KMS-11 (cell line): ENCODE data around the gene DNAH10.

Experiments used
- H2AFZ ChIP-seq: fragments of 200-600 bp; sonication (generic); 2 replicates; pipeline ENCODE4 v1.6.1; 2016; ENCODE audit warnings: antibody characterized with exemption, mixed run types, low read depth
- H3K27ac ChIP-seq: fragments of 200-600 bp; sonication (generic); 2 replicates; pipeline ENCODE4 v1.6.1; 2016; ENCODE audit warnings: mild to moderate bottlenecking, mixed run types
- H3K27me3 ChIP-seq: fragments of 200-600 bp; sonication (generic); 2 replicates; pipeline ENCODE4 v1.6.1; 2017; ENCODE audit warnings: mild to moderate bottlenecking, low read depth, mixed run types, moderate library complexity; ENCODE audit not compliant: insufficient read depth
- H3K36me3 ChIP-seq: fragments of 200-600 bp; sonication (generic); 2 replicates; pipeline ENCODE4 v1.6.1; 2017; ENCODE audit warnings: mild to moderate bottlenecking, mixed run types; ENCODE audit not compliant: insufficient read depth
- H3K4me1 ChIP-seq: fragments of 200-600 bp; sonication (generic); 2 replicates; pipeline ENCODE4 v1.6.1; 2016; ENCODE audit warnings: mild to moderate bottlenecking, low read depth, mixed run types; ENCODE audit not compliant: poor library complexity, severe bottlenecking
- H3K4me2 ChIP-seq: fragments of 200-600 bp; sonication (generic); 2 replicates; pipeline ENCODE4 v1.7.0; 2016; ENCODE audit warnings: mild to moderate bottlenecking, mixed run types
- H3K4me3 ChIP-seq: fragments of 200-600 bp; sonication (generic); IDR thresholded peaks from 2 replicates; pipeline ENCODE4 v1.6.1; 2017; ENCODE audit warnings: low read depth, low read length, mixed read lengths; ENCODE audit not compliant: insufficient read depth
- H3K79me2 ChIP-seq: fragments of 200-600 bp; sonication (generic); 2 replicates; pipeline ENCODE4 v1.6.1; 2016; ENCODE audit warnings: low read depth, mixed run types; ENCODE audit not compliant: insufficient read depth
- H3K9ac ChIP-seq: fragments of 200-600 bp; sonication (generic); 2 replicates; pipeline ENCODE4 v1.6.1; 2016; ENCODE audit warnings: mild to moderate bottlenecking, mixed run types
- H4K20me1 ChIP-seq: fragments of 200-600 bp; sonication (generic); 2 replicates; pipeline ENCODE4 v1.6.1; 2016; ENCODE audit warnings: mild to moderate bottlenecking, mixed run types; ENCODE audit not compliant: insufficient read depth
- CTCF ChIP-seq: fragments of 200-600 bp; sonication (generic); conservative IDR thresholded peaks from 2 replicates; pipeline ENCODE4 v1.6.1; 2017; ENCODE audit warnings: low read depth, mild to moderate bottlenecking, antibody characterized with exemption, low read length, moderate library complexity, mixed read lengths

Gene DNAH10

DNA sequence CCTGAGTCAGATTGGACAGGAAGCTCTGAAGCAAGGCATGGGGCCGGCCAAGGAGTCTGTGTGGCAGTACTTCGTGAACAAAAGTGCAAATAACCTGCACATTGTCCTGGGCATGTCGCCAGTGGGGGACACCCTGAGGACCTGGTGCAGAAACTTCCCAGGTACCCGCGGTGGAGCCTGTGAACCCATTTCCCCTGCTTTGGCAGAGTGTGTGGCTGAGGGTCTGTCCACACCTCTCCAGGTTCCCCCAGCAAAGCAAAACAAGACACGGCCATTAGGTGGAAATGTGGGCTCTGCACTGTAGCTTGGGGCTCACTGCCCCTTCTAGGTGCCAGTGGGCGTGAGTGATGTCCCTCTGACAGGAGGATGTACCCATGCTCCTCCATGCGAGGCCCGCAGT lies 131.2 kb downstream of the DNAH10 start:
- no peak for TF ChIP-seq CTCF
- H3K36me3 ChIP-seq: no peaks in the 10 kb centered on the region
- no peaks in the 10 kb centered on the region for H3K27me3 ChIP-seq
- no peak overlapping the region for H3K27ac ChIP-seq
- no peak overlapping the region for H3K4me3 ChIP-seq
- H3K9ac ChIP-seq: no peak overlapping the region
- no peaks in the 10 kb centered on the region for H3K4me1 ChIP-seq
- no peak overlapping the region for H2AFZ ChIP-seq
- H3K4me2 ChIP-seq: no peak overlapping the region
- no peaks in the 10 kb centered on the region for H4K20me1 ChIP-seq
- H3K79me2 ChIP-seq: no peaks in the 10 kb centered on the region

- Histone ChIP-seq H3K4me2 (no peak overlapping the region), H3K36me3 (no peaks in the 10 kb centered on the region), H4K20me1 (no peaks in the 10 kb centered on the region), H3K4me1 (no peaks in the 10 kb centered on the region), H3K27ac (no peak overlapping the region), H3K4me3 (no peak overlapping the region), H3K9ac (no peak overlapping the region), H3K27me3 (no peaks in the 10 kb centered on the region), H3K79me2 (no peaks in the 10 kb centered on the region), H2AFZ (no peak overlapping the region)
- TF ChIP-seq CTCF: no peak
These were observed 132.8 kb downstream of the DNAH10 start for GRCh38 chr12:123894823-123895345.

- Histone ChIP-seq H3K27me3 (no peaks in the 10 kb centered on the region), H3K4me1 (no peaks in the 10 kb centered on the region), H2AFZ (no peak overlapping the region), H3K36me3 (no peaks in the 10 kb centered on the region), H3K4me3 (no peak overlapping the region), H3K4me2 (no peak overlapping the region), H3K9ac (no peak overlapping the region), H3K27ac (no peak overlapping the region), H4K20me1 (no peaks in the 10 kb centered on the region), H3K79me2 (no peaks in the 10 kb centered on the region)
- TF ChIP-seq CTCF: no peak
These were observed 133.3 kb downstream of the DNAH10 start for GRCh38 chr12:123895451-123895850.

DNA sequence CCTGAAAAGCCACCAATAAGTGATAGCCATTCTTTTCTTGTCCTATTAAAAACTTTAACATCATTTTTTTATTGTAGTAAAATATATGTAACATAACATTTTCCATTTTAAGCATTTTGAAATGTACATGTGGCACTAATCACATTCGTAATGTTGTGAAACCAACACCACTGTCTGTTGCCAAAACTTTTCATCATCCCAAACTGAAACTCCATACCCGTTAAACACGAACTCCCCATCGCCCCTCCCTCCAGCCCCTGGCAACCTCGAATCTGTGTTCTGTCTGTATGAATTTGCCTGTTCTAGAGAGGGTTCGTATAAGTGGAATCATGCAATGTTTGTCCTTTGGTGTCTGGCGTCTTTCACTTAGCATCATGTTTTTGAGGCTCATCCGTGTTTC lies 134.7 kb downstream of the DNAH10 start:
- H3K27ac ChIP-seq: no peak overlapping the region
- H2AFZ ChIP-seq: no peak overlapping the region
- H3K27me3 ChIP-seq: no peaks in the 10 kb centered on the region
- no peaks in the 10 kb centered on the region for H4K20me1 ChIP-seq
- H3K4me1 ChIP-seq: no peaks in the 10 kb centered on the region
- TF ChIP-seq CTCF: no peak
- no peaks in the 10 kb centered on the region for H3K79me2 ChIP-seq
- H3K36me3 ChIP-seq: no peaks in the 10 kb centered on the region
- no peak overlapping the region for H3K4me2 ChIP-seq
- no peak overlapping the region for H3K4me3 ChIP-seq
- no peak overlapping the region for H3K9ac ChIP-seq
